HG02938 (cell line): ENCODE results near the gene SPTBN5.

Source experiments
- ATAC-seq: cut with Tn5 transposase; IDR thresholded peaks from one replicate; pipeline ENCODE4 v1.9.1; 2021; ENCODE audit warnings: mild to moderate bottlenecking, moderate library complexity; ENCODE audit not compliant: unreplicated experiment

Gene SPTBN5

GRCh38 chr15:41885321-41885720 is 8.5 kb downstream of the SPTBN5 start:
- no peak for ATAC-seq

GRCh38 chr15:41884458-41884857 is 9.4 kb downstream of the SPTBN5 start:
- ATAC-seq: no peak

GRCh38 chr15:41883484-41883825 is 10.4 kb downstream of the SPTBN5 start:
- ATAC-seq: no peak

GRCh38 chr15:41882689-41883483 is 11.0 kb downstream of the SPTBN5 start:
- no peak for ATAC-seq

GRCh38 chr15:41881920-41882688 is 11.7 kb downstream of the SPTBN5 start:
- ATAC-seq: no peak

GRCh38 chr15:41881550-41881919 is 12.3 kb downstream of the SPTBN5 start:
- no peak for ATAC-seq

GRCh38 chr15:41881086-41881485 is 12.8 kb downstream of the SPTBN5 start:
- ATAC-seq: no peak

GRCh38 chr15:41880156-41880877 is 13.5 kb downstream of the SPTBN5 start:
- ATAC-seq: no peak

GRCh38 chr15:41879321-41879845 is 14.5 kb downstream of the SPTBN5 start:
- no peak for ATAC-seq

GRCh38 chr15:41878355-41878699 is 15.5 kb downstream of the SPTBN5 start:
- no peak for ATAC-seq

GRCh38 chr15:41877631-41878354 is 16.1 kb downstream of the SPTBN5 start:
- no peak for ATAC-seq

- no peak for ATAC-seq
These were observed 17.2 kb downstream of the SPTBN5 start for GRCh38 chr15:41876689-41877088.

GRCh38 chr15:41876007-41876406 is 17.8 kb downstream of the SPTBN5 start:
- no peak for ATAC-seq

GRCh38 chr15:41874736-41875135 is 19.1 kb downstream of the SPTBN5 start:
- ATAC-seq: no peak

- ATAC-seq: no peak
These were observed 20.1 kb downstream of the SPTBN5 start for GRCh38 chr15:41873711-41874110.

GRCh38 chr15:41872166-41872747 is 21.6 kb downstream of the SPTBN5 start:
- no peak for ATAC-seq

- no peak for ATAC-seq
These were observed 22.5 kb downstream of the SPTBN5 start for GRCh38 chr15:41871175-41871905.

- no peak for ATAC-seq
These were observed 23.2 kb downstream of the SPTBN5 start for GRCh38 chr15:41870689-41871081.

- ATAC-seq: no peak
These were observed 23.8 kb downstream of the SPTBN5 start for GRCh38 chr15:41869770-41870688.
